ENCODE data around the gene RSL1D1. TPM values are rescaled to one million over a fixed set of nuclear protein-coding genes. Genes with fewer than 3 reads are reported as not detected.
A peak's percentile ranks its signal among the peaks of the same experiment; 100 is the strongest.

RSL1D1 gene
- polyA plus RNA-seq, 3 donors: 46.1 to 182 (median 124) TPM

- no CpG with 5 or more reads among the region's 5 CpGs for WGBS (ENCODE audit: insufficient coverage)
- no peaks in the 10 kb centered on the region for H3K79me2 ChIP-seq (ENCODE audit: insufficient read depth, low read length)
- H3K27me3 ChIP-seq (ENCODE audit: control insufficient read depth in 2 of 2, insufficient read depth in 2 of 2, low read length in 2 of 2): no peaks in the 10 kb centered on the region
- H3K27ac ChIP-seq (ENCODE audit: low read depth in 1 of 2, low read length in 2 of 2): peak overlapping the region in 1 of 2 donors; percentile 4
- intact Hi-C loops (cut with micrococcal nuclease): no loop called here
- no peak overlapping the region for H3K9ac ChIP-seq (ENCODE audit: insufficient read depth, low read length, poor library complexity, severe bottlenecking)
- H3K9me3 Mint-ChIP-seq: no peaks in the 10 kb centered on the region
- peak; percentile 7 for DNase-seq
- H3K36me3 ChIP-seq (replicated peaks in 1 of 2; ENCODE audit: control insufficient read depth in 1 of 2, insufficient read depth in 2 of 2, low read length in 2 of 2): peaks cover 66 to 78% of the 10 kb centered on the region in 2 donors
- H3K4me1 ChIP-seq (ENCODE audit: control insufficient read depth in 1 of 2, insufficient read depth in 2 of 2, low read length in 2 of 2): no peaks in the 10 kb centered on the region
- H3K4me1 Mint-ChIP-seq: no peaks in the 10 kb centered on the region
- TF ChIP-seq CTCF (IDR thresholded peaks at IDR 0.05): peak; percentile 10
- H3K4me2 ChIP-seq (replicated peaks; ENCODE audit: extremely low read depth, low read length, poor library complexity, severe bottlenecking): no peak overlapping the region
- H3K36me3 Mint-ChIP-seq: peaks cover 57 to 88% of the 10 kb centered on the region in 2 donors
- no peak overlapping the region for H3K4me3 Mint-ChIP-seq
- peak overlapping the region in 1 of 7 donors; percentile 40 for H3K27ac Mint-ChIP-seq
- H3K27me3 Mint-ChIP-seq (ENCODE audit: low read depth in 3 of 3): no peaks in the 10 kb centered on the region
- H3K4me3 ChIP-seq (replicated peaks in 1 of 3; ENCODE audit: low read depth in 2 of 3, low read length in 3 of 3): no peak overlapping the region
- H3K9me3 ChIP-seq (replicated peaks in 1 of 2; ENCODE audit: control insufficient read depth in 1 of 2, insufficient read depth in 1 of 2, low read length in 2 of 2): no peaks in the 10 kb centered on the region
- no peak overlapping the region for H2AFZ ChIP-seq (ENCODE audit: insufficient read depth, low read depth, low read length, poor library complexity, severe bottlenecking)
- peaks cover 4% of the 10 kb centered on the region for H4K20me1 ChIP-seq (ENCODE audit: insufficient read depth, low read length)
Observed at GRCh38 chr16:11880007-11880406, 28.7 kb upstream of the RSL1D1 start.

GRCh38 chr16:11877374-11877773 lies 26.0 kb upstream of the RSL1D1 start:
- no peaks in the 10 kb centered on the region for H3K27me3 ChIP-seq (ENCODE audit: control insufficient read depth in 2 of 2, insufficient read depth in 2 of 2, low read length in 2 of 2)
- no peak for TF ChIP-seq CTCF (IDR thresholded peaks at IDR 0.05)
- no peaks in the 10 kb centered on the region for H3K4me1 Mint-ChIP-seq
- WGBS (ENCODE audit: insufficient coverage): 100% methylated on average over 1 of the region's 5 CpGs
- H2AFZ ChIP-seq (ENCODE audit: insufficient read depth, low read depth, low read length, poor library complexity, severe bottlenecking): no peak overlapping the region
- no peaks in the 10 kb centered on the region for H3K9me3 Mint-ChIP-seq
- intact Hi-C loops (cut with micrococcal nuclease): no loop called here
- H3K4me3 ChIP-seq (replicated peaks in 1 of 3; ENCODE audit: low read depth in 2 of 3, low read length in 3 of 3): no peak overlapping the region
- H3K9me3 ChIP-seq (replicated peaks in 1 of 2; ENCODE audit: control insufficient read depth in 1 of 2, insufficient read depth in 1 of 2, low read length in 2 of 2): no peaks in the 10 kb centered on the region
- peaks cover 0 to 2% (median 0%) of the 10 kb centered on the region in 3 donors for H3K27me3 Mint-ChIP-seq (ENCODE audit: low read depth in 3 of 3)
- no peak overlapping the region for H3K9ac ChIP-seq (ENCODE audit: insufficient read depth, low read length, poor library complexity, severe bottlenecking)
- H3K36me3 ChIP-seq (replicated peaks in 1 of 2; ENCODE audit: control insufficient read depth in 1 of 2, insufficient read depth in 2 of 2, low read length in 2 of 2): peaks cover 71 to 81% of the 10 kb centered on the region in 2 donors
- no peak for DNase-seq
- H3K4me3 Mint-ChIP-seq: no peak overlapping the region
- no peak overlapping the region for H3K4me2 ChIP-seq (replicated peaks; ENCODE audit: extremely low read depth, low read length, poor library complexity, severe bottlenecking)
- H3K79me2 ChIP-seq (ENCODE audit: insufficient read depth, low read length): no peaks in the 10 kb centered on the region
- H3K27ac ChIP-seq (ENCODE audit: low read depth in 1 of 2, low read length in 2 of 2): no peak overlapping the region
- peaks cover 4% of the 10 kb centered on the region for H4K20me1 ChIP-seq (ENCODE audit: insufficient read depth, low read length)
- H3K27ac Mint-ChIP-seq: no peak overlapping the region
- no peaks in the 10 kb centered on the region for H3K4me1 ChIP-seq (ENCODE audit: control insufficient read depth in 1 of 2, insufficient read depth in 2 of 2, low read length in 2 of 2)
- peaks cover 55 to 83% of the 10 kb centered on the region in 2 donors for H3K36me3 Mint-ChIP-seq

Data from CD14-positive monocyte (primary cell).